Activated CD8-positive, alpha-beta memory T cell treated with anti-CD3 and anti-CD28 coated beads, Interleukin-2, amount 50 U/mL, for 4 hours (primary cell): ENCODE measurements around the gene UBE2D4.
"Not testable (repeated sequence)": the region's sequence is repeated elsewhere in the genome, so short reads cannot be mapped to it uniquely, and the experiment has no call there.

Experiments
- DNase-seq: peaks from one replicate; pipeline ENCODE4 v3.0.0-alpha.2; 2020

The UBE2D4 gene

DNA sequence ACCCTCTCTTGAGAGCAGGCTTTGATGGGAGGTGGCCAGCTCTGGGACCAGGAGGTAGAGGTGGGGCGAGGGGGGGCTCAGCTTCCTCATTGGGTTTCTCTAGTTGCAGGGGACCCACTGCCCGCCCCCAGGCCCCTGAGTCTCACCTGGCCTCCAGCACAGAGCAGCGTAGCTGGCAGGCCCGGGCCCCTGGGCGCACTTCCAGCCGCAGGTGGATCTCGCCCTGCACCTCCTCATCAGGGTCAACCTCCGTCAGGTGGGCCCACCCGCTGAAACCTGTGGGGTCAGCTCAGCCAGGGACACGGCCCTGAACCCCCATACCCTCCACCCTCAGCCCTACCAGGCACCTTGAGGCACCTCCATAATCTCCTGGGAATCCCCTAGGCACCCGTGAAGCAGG is 43.4 kb downstream of the UBE2D4 start:
- not testable (repeated sequence) for DNase-seq

DNA sequence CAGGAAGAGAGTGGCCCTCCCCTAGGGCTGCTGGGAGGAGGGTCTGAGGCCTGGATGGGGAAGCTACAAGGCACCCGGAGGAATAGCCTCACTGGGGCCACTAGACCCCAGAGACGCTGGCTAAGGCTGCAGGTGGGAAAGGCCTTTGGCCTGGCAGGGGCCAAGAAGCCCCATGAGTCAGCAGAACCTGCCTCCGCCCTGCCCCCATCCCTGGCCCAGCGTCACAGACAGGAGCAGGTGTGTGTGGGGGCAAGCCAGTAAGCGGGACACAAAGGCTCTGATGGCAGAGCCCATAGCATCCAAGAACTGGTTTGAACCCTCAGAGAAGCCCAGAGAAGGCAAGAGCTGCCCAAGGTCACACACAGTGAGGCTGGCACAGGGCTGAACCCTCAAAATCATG is 44.5 kb downstream of the UBE2D4 start:
- DNase-seq, result not testable (repeated sequence)

DNA sequence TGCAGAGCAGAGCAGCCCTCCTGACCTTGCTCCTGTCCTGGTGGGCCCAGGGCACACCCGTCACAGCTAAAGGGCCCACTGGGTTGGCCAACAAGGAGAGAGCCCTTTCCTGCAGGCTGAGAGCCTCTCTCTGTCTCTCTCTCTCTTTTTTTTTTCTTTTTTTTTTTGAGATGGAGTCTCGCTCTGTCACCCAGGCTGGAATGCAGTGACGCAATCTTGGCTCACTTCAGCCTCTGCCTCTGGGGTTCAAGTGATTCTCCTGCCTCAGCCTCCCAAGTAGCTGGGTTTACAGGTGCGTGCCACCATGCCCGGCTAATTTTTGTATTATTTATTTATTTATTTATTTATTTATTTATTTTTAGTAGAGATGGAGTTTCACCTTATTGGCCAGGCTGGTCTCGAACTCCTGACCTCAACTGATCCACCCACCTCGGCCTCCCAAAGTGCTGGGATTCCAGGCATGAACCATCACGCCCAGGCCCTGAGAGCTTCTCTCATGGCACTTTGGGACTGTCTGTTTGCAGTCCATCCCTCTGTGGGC is 47.9 kb downstream of the UBE2D4 start:
- DNase-seq, result not testable (repeated sequence)

DNA sequence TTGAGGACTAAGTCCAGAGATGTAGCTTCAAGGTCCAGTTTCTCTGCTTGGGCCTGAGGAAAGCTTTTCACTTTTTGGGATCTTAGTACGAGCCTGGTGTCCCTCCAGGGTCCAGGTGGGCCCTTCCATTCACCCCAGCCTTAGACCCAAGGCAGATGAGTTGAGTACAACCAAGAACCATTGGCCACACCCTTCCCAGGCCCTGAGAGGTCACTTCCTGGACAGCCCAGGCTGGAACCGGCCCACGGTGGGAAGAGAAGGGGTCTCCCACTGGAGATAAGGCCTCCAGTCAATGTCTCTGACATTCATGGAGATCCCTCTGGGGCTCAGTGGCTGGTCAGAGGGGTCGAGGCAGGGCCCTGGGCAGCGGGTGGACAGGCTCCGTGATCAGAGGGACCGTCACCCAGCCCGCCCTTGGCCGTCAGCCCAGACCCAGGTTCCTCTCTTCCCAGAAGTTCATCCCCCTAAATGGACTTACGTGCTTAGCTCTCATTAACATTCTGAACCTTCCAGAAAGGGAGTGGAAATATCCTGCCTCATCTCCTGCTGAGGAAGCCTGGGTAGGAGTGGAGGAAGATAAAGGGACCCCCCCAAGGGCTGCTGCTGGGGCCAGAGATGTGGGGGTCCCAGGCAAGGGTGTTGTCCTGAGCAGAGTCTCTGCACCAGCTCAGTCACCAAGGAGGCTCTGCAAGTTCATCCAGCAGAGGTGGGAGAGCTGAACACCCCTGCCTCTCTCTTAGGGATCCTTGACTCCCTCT is 48.7 kb downstream of the UBE2D4 start:
- not testable (repeated sequence) for DNase-seq

DNA sequence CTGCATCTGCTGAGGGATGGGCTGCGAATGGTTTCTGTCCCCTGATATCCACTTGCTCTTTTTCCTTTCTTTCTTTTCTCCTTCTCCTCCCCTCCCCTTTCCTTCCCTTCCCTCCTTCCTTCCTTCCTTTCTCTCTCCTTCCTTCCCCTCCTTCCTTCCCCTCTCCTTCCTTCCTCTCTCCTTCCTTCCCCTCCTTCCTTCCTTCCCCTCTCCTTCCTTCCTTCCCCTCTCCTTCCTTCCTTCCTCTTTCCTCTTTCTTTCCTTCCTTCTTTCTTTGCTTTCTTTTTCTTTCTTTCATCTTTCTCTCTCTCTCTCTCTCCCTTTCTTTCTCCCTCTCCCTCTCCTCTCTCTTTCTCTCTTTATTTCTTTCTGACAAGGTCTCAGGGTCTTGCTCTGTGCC is 51.3 kb downstream of the UBE2D4 start:
- no peak for DNase-seq

DNA sequence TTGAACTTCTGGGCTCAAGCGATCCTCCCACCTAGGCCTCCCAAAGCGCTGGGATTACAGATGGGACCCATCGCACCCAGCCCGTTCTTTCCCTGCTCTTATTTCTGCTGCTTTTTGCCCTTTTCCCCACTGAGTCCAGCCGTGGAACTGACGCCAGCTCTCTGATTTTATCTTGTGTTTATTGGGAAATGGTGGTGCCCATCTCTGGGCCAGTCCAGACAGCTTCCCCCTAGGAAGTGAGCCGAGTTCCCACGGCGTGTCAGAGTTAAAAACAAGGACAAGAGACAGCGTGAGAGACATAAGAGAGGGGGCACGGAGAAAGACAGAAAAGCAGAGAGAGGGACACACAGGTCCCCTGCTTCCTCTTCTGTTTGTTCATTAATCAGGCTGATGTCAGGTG is 51.9 kb downstream of the UBE2D4 start:
- DNase-seq, result not testable (repeated sequence)

DNA sequence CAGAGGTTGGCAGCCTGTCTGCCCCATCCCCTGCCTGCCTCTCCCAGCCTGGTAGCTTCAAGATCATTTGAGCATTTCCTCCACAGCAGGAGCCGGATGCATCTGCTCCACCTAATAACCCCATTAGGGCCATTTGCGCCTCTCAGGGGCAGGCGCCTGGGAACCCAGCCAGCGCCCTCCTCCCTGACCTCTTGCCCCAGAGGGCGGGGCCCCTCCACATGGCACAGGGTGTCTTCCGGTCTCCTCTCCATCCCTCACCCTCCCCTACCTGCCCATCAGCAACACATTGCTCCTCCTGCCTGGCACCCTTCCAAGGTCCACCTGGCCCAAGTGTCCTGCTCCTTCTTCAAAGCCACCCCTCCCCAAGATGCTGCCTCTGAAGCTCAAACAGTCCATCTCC is 56.6 kb downstream of the UBE2D4 start:
- not testable (repeated sequence) for DNase-seq

DNA sequence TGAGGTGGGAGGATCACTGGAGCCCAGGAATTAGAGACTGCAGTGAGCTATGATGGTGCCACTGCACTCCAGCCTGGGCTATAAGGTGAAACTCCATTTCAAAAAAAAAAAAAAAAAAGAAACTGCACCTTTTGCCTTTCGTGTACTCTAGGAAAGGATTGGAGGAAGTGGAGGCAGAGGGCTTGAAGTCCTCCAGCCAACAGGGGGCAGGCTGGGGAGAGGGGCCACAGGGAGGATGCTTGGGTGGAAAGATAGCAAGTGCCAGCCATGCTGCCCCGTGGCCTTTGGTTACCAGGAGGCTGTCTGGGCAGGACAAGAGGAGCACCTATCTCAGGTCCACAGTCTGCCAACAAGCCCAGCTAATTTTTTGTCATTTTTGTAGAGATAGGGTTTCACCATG is 57.5 kb downstream of the UBE2D4 start:
- not testable (repeated sequence) for DNase-seq

DNA sequence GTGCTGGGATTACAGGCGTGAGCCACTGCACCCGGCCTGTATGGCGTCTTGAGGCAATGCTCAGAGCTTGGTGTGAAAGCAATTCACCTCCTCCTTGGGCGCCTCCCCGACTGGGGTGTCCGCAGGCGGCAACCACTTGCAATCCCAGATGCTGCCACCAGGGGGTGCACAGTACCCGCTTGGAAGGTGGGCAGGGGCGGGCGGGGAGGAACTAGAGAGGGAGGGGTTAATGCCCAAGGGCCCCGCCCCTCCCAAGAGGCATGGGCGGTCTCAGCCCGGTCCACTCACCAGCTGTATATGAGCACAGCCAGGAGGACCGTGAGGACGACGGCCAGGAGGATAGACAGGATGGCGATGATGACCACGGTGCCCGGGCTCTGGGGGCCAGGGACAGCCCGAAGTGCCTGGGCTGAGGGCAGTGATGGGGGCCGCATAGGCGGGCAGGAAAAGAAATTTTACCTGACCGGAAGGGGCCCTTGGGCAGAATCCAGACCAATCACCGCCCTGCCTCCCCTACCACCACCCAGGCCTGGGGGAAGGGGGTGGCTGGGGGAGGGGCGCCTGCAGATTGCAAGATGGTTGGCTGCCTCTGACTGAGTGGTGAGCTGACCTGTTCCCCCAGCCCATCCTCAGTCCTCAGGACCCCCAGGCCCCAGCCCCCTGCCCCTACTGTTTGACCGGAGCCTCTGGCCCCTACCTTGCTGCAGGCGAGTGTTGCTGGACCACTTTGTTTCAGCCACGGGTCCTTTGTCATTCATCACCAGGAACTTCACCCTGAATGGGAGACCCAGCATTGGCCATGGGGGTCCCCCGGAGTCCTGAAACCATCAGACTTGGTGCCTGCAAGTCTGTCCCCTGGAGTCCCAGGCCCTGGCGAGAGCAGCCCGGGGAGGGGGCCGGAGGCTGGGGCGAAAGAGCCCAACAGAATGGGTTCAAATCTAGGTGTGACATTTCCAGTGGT is 59.9 kb downstream of the UBE2D4 start:
- peak; percentile 87 for DNase-seq

DNA sequence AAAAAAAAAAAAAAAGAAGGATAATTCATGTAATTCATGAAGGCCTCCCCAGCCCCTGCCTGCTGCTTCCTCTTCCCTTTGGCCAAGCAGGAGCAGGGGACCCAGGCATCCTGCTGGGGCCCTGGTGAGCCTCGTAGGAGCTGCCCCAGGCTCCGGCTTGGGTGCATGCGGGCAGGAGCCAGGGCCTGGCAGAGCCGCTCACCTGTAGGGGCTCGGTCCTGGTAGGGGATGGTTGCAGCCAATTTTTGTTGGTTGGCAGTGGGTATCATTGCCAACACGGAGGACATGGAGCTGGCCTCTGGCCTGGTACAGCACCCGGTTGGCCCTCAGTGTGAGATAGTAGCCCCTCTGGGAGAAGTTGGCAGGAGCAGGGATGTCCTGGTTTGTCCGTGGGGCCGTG is 61.2 kb downstream of the UBE2D4 start:
- not testable (repeated sequence) for DNase-seq

DNA sequence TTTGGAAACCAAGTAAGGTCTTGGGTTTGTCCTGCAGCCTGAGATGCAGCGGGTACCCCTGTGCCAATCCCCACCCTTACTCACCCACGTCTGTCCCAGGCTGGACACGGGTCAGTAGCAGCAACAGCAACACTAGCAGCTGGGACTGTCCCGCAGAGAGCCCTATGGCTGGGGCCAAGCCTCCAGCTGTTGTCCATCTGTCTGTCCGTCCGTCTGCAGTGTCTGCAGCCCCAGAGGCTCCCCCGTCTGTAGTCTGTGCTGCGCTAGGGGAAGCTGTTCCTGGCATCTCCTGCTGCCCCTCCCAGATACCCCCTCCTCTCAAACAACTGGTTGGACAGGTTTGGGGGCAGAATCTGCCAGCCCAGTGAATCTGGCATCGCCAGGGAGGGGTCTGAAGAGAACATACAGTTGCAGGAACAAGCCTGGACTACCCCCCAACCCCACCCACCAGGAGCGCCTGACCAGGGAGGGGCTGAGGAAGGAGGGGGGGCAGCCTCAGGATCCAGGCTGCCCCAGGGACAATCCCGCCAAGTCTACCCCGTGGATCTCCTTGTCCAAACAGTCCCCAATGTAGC is 63.9 kb downstream of the UBE2D4 start:
- DNase-seq, result not testable (repeated sequence)

DNA sequence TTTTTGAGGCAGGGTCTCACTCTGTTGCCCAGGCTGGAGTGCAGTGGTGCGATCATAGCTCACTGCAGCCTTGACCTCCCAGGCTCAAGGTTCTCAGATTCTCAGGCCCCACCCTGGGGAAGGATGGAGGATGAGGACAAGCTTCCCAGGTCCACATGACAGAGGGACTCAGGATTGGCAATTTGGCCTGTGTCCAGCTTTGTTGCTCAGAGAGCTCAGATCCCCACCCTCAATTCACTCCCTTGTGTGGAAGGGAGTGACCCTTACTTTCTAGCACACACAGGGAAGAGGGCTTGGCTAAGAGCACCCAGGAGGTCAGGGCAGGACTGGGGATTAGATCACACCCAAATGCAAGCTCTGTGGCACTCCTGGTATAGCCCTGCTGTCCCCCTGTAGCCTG is 64.6 kb downstream of the UBE2D4 start:
- not testable (repeated sequence) for DNase-seq

DNA sequence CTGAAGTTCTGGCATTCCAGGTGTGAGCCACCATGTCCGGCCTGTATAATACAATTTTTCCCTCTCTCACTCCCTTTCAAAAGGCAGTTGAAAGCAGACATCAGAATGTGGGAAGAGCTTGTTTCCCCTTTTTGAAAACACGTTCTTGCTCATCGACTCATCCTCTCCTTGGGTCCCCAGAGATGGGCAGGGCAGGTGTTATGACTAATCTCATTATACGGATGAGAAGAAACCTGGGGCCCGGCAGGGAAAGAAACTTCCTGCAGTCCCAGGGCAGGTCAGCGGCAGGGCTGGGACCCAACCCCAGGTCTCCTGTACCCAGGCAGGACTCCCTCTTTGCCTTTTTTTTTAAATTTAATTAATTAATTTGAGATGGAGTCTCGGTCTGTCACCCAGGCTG is 66.7 kb downstream of the UBE2D4 start:
- not testable (repeated sequence) for DNase-seq

DNA sequence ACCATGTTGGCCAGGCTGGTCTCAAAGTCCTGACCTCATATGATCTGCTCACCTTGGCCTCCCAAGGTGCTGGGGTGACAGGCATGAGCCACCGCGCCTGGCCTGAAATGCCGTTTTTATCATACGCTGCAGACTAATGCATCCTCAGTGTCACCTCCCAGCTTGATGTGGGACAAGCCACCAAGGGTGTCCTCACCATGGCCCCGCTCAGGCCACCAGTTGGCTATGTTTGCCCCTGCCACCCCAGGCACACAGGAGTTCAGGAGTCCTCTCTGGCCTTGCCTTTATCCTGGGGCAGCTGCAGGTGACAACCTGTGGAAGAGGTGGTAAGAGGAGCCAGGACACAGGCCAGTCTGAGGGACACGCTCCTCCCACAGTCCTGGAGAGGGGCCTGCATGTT is 68.4 kb downstream of the UBE2D4 start:
- not testable (repeated sequence) for DNase-seq

DNA sequence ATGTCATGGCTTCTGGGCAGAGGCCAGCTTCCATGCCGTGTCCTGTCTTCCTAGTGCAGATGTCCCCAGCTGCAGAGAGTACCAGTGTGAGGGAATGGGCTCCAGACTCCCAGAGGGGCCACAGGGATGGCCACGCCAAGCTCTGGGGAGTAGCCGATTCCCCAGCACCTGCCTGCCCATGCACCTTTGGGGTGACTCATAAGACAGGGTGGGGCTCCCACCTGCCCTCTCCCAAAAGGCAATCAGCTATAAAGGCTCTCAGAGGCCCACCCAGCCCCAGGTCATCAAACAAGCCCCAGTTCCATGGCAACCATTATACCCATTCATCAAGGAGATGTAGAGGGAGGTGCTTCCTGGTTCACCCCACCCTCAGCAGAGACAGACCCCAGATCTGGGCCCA is 71.3 kb downstream of the UBE2D4 start, which contains the start of gene SPDYE1:
TSS of gene SPDYE1 (plus strand) at position 366 of the 400 bp plus-strand sequence. CDS start 2,053 bp downstream, outside the sequence.
- DNase-seq, result not testable (repeated sequence)
